H1 (cell line): ENCODE results near the gene DHRS1. TPM values are rescaled to one million over a fixed set of nuclear protein-coding genes. Genes with fewer than 3 reads are reported as not detected.

Source experiments
- CTCF ChIA-PET: fragments of 300-600 bp; sonication (Branson Sonifier 250); formaldehyde crosslinking; loops from one replicate; lab custom pipeline; 2021; ENCODE audit not compliant: partially characterized antibody; lab: Charles Lee
- POLR2A ChIA-PET: fragments of 300-600 bp; sonication (Branson Sonifier 250); formaldehyde crosslinking; loops from one replicate; lab custom pipeline; 2021; ENCODE audit warnings: inconsistent platforms; ENCODE audit not compliant: partially characterized antibody; lab: Charles Lee
- DNase-seq, 2 experiments: peaks; one replicate each; pipeline versions ENCODE4 v3.0.0 to v3.0.0-alpha.2; 2010 to 2022; ENCODE audit warnings: low spot score in 2 of 2, low read depth in 1 of 2, mixed read lengths in 1 of 2
- FAIRE-seq: peaks from 2 replicates; lab custom pipeline; 2011; peaks lifted over from hg19 to GRCh38; lab: Jason Lieb, UNC
- H2AFZ ChIP-seq: 2 replicates; pipeline ENCODE4 v1.8.1; 2012; ENCODE audit warnings: low read length, inconsistent platforms
- H2AK5ac ChIP-seq: 2 replicates; pipeline ENCODE4 v1.6.1; 2013; ENCODE audit warnings: low read depth, low read length
- H2BK120ac ChIP-seq: replicated peaks from 2 replicates; pipeline ENCODE3; 2013; ENCODE audit warnings: low read depth, low read length, inconsistent platforms
- H2BK12ac ChIP-seq: 2 replicates; pipeline ENCODE4 v1.6.1; 2013; ENCODE audit warnings: low read depth, low read length
- H2BK15ac ChIP-seq: 2 replicates; pipeline ENCODE4 v1.6.1; 2013; ENCODE audit warnings: low read length
- H2BK20ac ChIP-seq: 2 replicates; pipeline ENCODE4 v1.6.1; 2013; ENCODE audit warnings: low read length
- H2BK5ac ChIP-seq: 2 replicates; pipeline ENCODE4 v1.6.1; 2013; ENCODE audit warnings: low read depth, low read length
- H3K14ac ChIP-seq: 2 replicates; pipeline ENCODE4 v1.6.1; 2013; ENCODE audit warnings: inconsistent platforms; ENCODE audit not compliant: insufficient read length
- H3K18ac ChIP-seq: 2 replicates; pipeline ENCODE4 v1.6.1; 2013; ENCODE audit warnings: low read length; ENCODE audit errors: extremely low read depth
- H3K23ac ChIP-seq: 2 replicates; pipeline ENCODE4 v1.6.1; 2013; ENCODE audit warnings: inconsistent platforms; ENCODE audit not compliant: insufficient read length
- H3K23me2 ChIP-seq: 2 replicates; pipeline ENCODE4 v1.6.1; 2013; ENCODE audit warnings: low read depth, low read length
- H3K27ac ChIP-seq: 2 replicates; pipeline ENCODE4 v1.6.1; 2011; ENCODE audit warnings: low read depth, low read length, inconsistent platforms
- H3K27me3 ChIP-seq, 4 experiments: replicated peaks in 1 of 4; 1 replicate in 1 of 4; 2 replicates in 3 of 4; pipeline versions ENCODE4 v1.6.1 to v1.8.1; 2011 to 2013; ENCODE audit warnings: low read length in 3 of 4, mild to moderate bottlenecking in 3 of 4, inconsistent platforms in 2 of 4, mixed read lengths in 2 of 4, moderate library complexity in 1 of 4; ENCODE audit not compliant: control insufficient read depth in 3 of 4, insufficient read depth in 3 of 4; ENCODE audit errors: extremely low read depth in 1 of 4
- H3K36me3 ChIP-seq, 4 experiments: 2 replicates each; pipeline versions ENCODE4 v1.6.1 to v1.8.1; 2011 to 2013; ENCODE audit warnings: mild to moderate bottlenecking in 4 of 4, low read length in 3 of 4, moderate library complexity in 2 of 4, control low read depth in 1 of 4, inconsistent platforms in 1 of 4; ENCODE audit not compliant: insufficient read depth in 4 of 4, control insufficient read depth in 2 of 4
- H3K4ac ChIP-seq: replicated peaks from 2 replicates; pipeline ENCODE3; 2013; ENCODE audit warnings: low read length, low read depth, mixed read lengths, inconsistent platforms; ENCODE audit not compliant: insufficient read length
- H3K4me1 ChIP-seq, 4 experiments: replicated peaks in 1 of 4; 1 replicate in 1 of 4; 2 replicates in 3 of 4; pipeline versions ENCODE4 v1.6.1 to v1.8.1; 2011 to 2013; ENCODE audit warnings: low read length in 3 of 4, inconsistent platforms in 2 of 4, mixed read lengths in 1 of 4; ENCODE audit not compliant: insufficient read depth in 4 of 4, control insufficient read depth in 3 of 4
- H3K4me2 ChIP-seq, 2 experiments: 2 replicates each; pipeline versions ENCODE4 v1.6.1 to v1.8.1; 2011 to 2013; ENCODE audit warnings: low read depth in 2 of 2, low read length in 2 of 2, control low read depth in 1 of 2, inconsistent platforms in 1 of 2, mild to moderate bottlenecking in 1 of 2; ENCODE audit not compliant: insufficient read depth in 1 of 2
- H3K4me3 ChIP-seq, 4 experiments: fragments of 200-600, 300-600 bp in 1 of 4; sonication (generic), shearing (Covaris generic), sonication (Bioruptor Twin) in 1 of 4; 2 replicates each; pipeline versions ENCODE4 v1.5.1 to v1.8.1; 2011 to 2016; ENCODE audit warnings: low read length in 4 of 4, low read depth in 3 of 4, control low read depth in 2 of 4, inconsistent platforms in 2 of 4, mild to moderate bottlenecking in 2 of 4, mixed read lengths in 1 of 4, moderate library complexity in 1 of 4; ENCODE audit not compliant: insufficient read depth in 2 of 4; ENCODE audit errors: extremely low read depth in 1 of 4
- H3K56ac ChIP-seq: replicated peaks from 2 replicates; pipeline ENCODE3; 2013; ENCODE audit warnings: low read depth, mild to moderate bottlenecking, mixed read lengths, low read length, inconsistent platforms; ENCODE audit not compliant: insufficient read length
- H3K79me1 ChIP-seq: 2 replicates; pipeline ENCODE4 v1.6.1; 2013; ENCODE audit warnings: low read depth, low read length, control low read depth
- H3K79me2 ChIP-seq, 2 experiments: 2 replicates each; pipeline versions ENCODE4 v1.6.1 to v1.8.1; 2012 to 2013; ENCODE audit warnings: low read length in 2 of 2, mild to moderate bottlenecking in 2 of 2, inconsistent platforms in 1 of 2; ENCODE audit not compliant: insufficient read depth in 2 of 2, control insufficient read depth in 1 of 2
- H3K9ac ChIP-seq, 4 experiments: replicated peaks in 1 of 4; 1 replicate in 1 of 4; 2 replicates in 3 of 4; pipeline versions ENCODE4 v1.6.1 to v1.8.1; 2011 to 2013; ENCODE audit warnings: low read depth in 3 of 4, low read length in 3 of 4, control low read depth in 2 of 4, mild to moderate bottlenecking in 2 of 4, moderate library complexity in 2 of 4, inconsistent platforms in 1 of 4; ENCODE audit errors: extremely low read depth in 1 of 4
- H3K9me3 ChIP-seq, 2 experiments: 2 replicates each; pipeline versions ENCODE4 v1.6.1 to v1.8.1; 2012 to 2013; ENCODE audit warnings: mild to moderate bottlenecking in 2 of 2, moderate library complexity in 2 of 2, control low read depth in 1 of 2, inconsistent platforms in 1 of 2, low read depth in 1 of 2, low read length in 1 of 2, mixed read lengths in 1 of 2; ENCODE audit not compliant: insufficient read depth in 2 of 2
- H4K20me1 ChIP-seq, 2 experiments: replicated peaks in 1 of 2; 2 replicates each; pipeline versions ENCODE3 to v1.8.1; 2011 to 2013; ENCODE audit warnings: inconsistent platforms in 2 of 2, low read length in 2 of 2, mild to moderate bottlenecking in 1 of 2; ENCODE audit not compliant: insufficient read depth in 2 of 2, control insufficient read depth in 1 of 2
- H4K5ac ChIP-seq: 2 replicates; pipeline ENCODE4 v1.6.1; 2013; ENCODE audit warnings: low read length, low read depth, mixed read lengths, inconsistent platforms; ENCODE audit not compliant: insufficient read length
- H4K8ac ChIP-seq: 2 replicates; pipeline ENCODE4 v1.8.0; 2013; ENCODE audit warnings: mild to moderate bottlenecking, moderate library complexity, low read length, inconsistent platforms; ENCODE audit not compliant: insufficient read depth; ENCODE audit errors: extremely low read depth
- H4K91ac ChIP-seq: replicated peaks from 2 replicates; pipeline ENCODE3; 2013; ENCODE audit warnings: low read length, mixed read lengths, inconsistent platforms; ENCODE audit not compliant: insufficient read length
- CHD1 ChIP-seq: IDR thresholded peaks from 2 replicates; pipeline ENCODE4 v1.6.1; 2012; ENCODE audit warnings: low read depth, low read length, improper control_type of control experiment
- CHD2 ChIP-seq: IDR thresholded peaks from 2 replicates; pipeline ENCODE4 v1.6.1; 2012; ENCODE audit warnings: low read length, improper control_type of control experiment
- HDAC2 ChIP-seq, 2 experiments: fragments of 300-600 bp in 1 of 2; sonication (generic) in 1 of 2; IDR thresholded peaks; 2 replicates each; pipeline ENCODE4 v1.6.1; 2011 to 2012; ENCODE audit warnings: low read depth in 2 of 2, low read length in 2 of 2, mild to moderate bottlenecking in 2 of 2, moderate library complexity in 2 of 2, borderline replicate concordance in 1 of 2, inconsistent platforms in 1 of 2
- HDAC6 ChIP-seq: IDR thresholded peaks from one replicate; pipeline ENCODE4 v1.7.1; 2012; ENCODE audit warnings: low read depth, mild to moderate bottlenecking, inconsistent platforms, low read length, moderate library complexity
- KDM4A ChIP-seq: IDR thresholded peaks from one replicate; pipeline ENCODE4 v1.7.1; 2012; ENCODE audit warnings: low read depth, mild to moderate bottlenecking, moderate library complexity, low read length, inconsistent platforms; ENCODE audit not compliant: severe bottlenecking
- MAFK ChIP-seq: IDR thresholded peaks from 2 replicates; pipeline ENCODE4 v1.6.1; 2012; ENCODE audit warnings: low read depth, mild to moderate bottlenecking, improper control_type of control experiment, low read length
- RNF2 ChIP-seq: fragments of 200-900, 300-1000 bp; sonication (generic); IDR thresholded peaks from 2 replicates; pipeline ENCODE4 v1.7.1; 2016; ENCODE audit warnings: borderline replicate concordance, low read depth, mild to moderate bottlenecking, antibody characterized with exemption, low read length; ENCODE audit not compliant: poor library complexity, severe bottlenecking; ENCODE audit errors: missing control alignments
- SAP30 ChIP-seq: fragments of 300-600 bp; sonication (generic); IDR thresholded peaks from 2 replicates; pipeline ENCODE4 v1.7.1; 2012; ENCODE audit warnings: low read length, moderate library complexity, mild to moderate bottlenecking, inconsistent platforms; ENCODE audit not compliant: insufficient read depth, insufficient replicate concordance
- SIX5 ChIP-seq: IDR thresholded peaks from 2 replicates; pipeline ENCODE4 v1.6.1; 2011; ENCODE audit warnings: mild to moderate bottlenecking, low read depth, low read length
- SP4 ChIP-seq: IDR thresholded peaks from 2 replicates; pipeline ENCODE4 v1.6.1; 2012; ENCODE audit warnings: low read length, inconsistent platforms
- SRF ChIP-seq: IDR thresholded peaks from 2 replicates; pipeline ENCODE4 v1.6.1; 2011; ENCODE audit warnings: mild to moderate bottlenecking, low read depth, low read length, moderate library complexity
- TCF12 ChIP-seq: IDR thresholded peaks from 2 replicates; pipeline ENCODE4 v1.6.1; 2011; ENCODE audit warnings: low read depth, mild to moderate bottlenecking, low read length
- WGBS, 2 experiments: shearing (Covaris generic) in 1 of 2; methylation state at CpG; one replicate each; pipeline versions ENCODE4 v1.1.6 to v1.1.7; 2013 to 2015; ENCODE audit warnings: low lambda C conversion rate in 2 of 2, mixed read lengths in 2 of 2, inconsistent platforms in 1 of 2, low coverage in 1 of 2, missing lambda C conversion rate in 1 of 2; ENCODE audit not compliant: insufficient replicate concordance in 2 of 2, insufficient coverage in 1 of 2, insufficient read length in 1 of 2; ENCODE audit errors: extremely low coverage in 1 of 2, missing lambda C conversion rate in 1 of 2; 5-methylcytosine and 5-hydroxymethylcytosine counted together
- polyA plus RNA-seq, 7 experiments: library from polyadenylated mRNA; depleted of rRNA in 3 of 7; stranded (reverse) in 5 of 7; unstranded in 2 of 7; fragments of >200 nt in 5 of 7; fragments of 200-250 nt in 2 of 7; gene quantifications; 1 replicate in 5 of 7; 2 replicates in 1 of 7; 4 replicates in 1 of 7; pipeline versions ENCODE4 v1.2.1 to v1.2.3, GENCODE V29; 2011 to 2013; ENCODE audit warnings: missing spikeins in 2 of 7, mixed read lengths in 2 of 7
- total RNA-seq: library from RNA; stranded (reverse); fragmentation: NEBNext Ultra II Directional; extraction: Animal tissue kit (Norgen Biotek cat#: 25700); gene quantifications from 2 replicates; pipeline ENCODE4 v1.2.1, GENCODE V29; 2021
- TF ChIP-seq, protein P1 (sequence below): IDR thresholded peaks from 2 replicates; pipeline ENCODE4 v1.6.1; 2012; ENCODE audit warnings: inconsistent platforms

Gene DHRS1
- total and polyA plus RNA-seq, 2 of the 8 experiments (the other 6 are each of a cell fraction or from before 2014, with no cell fraction given) = 8.8 to 31.7 TPM

DNA sequence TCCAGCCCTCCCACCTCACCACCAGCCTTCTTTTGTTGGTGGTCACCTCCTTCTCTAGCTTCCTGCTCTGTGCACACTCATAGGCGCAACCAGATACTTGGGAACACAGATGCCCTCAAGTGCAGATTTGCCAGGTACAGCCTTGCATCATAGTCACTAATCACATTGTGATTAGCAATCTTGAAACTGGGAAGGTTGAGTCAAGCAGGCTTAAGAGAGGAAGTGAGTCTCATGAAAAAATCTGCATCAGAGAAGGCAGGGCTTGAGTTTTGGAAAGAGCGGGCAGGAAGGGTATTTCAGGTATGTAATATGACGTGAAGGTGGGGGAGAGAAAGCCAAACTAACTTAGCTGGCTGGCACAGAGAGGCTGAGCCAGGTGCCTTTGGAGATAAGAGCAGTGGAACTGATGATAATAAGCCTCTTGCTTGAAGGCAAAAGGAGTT lies 25.5 kb downstream of the DHRS1 start:
- H3K4me1 ChIP-seq = peaks cover 0 to 4% (median 2%) of the 10 kb centered on the region in 4 experiments; a peak in 3 of 7 replicates
- H2BK12ac ChIP-seq = no peak overlapping the region
- no peak overlapping the region for H2AK5ac ChIP-seq
- CTCF ChIA-PET = interaction anchor here (0.8 to 8.6 kb wide), 13 partner anchors 9 to 39 kb away, joined by 3 to 94 read pairs (median 4); partner anchors contain the start of genes DHRS1 and NOP9
- H3K4me3 ChIP-seq = no peak overlapping the region
- no peak overlapping the region for H3K4me2 ChIP-seq
- H2BK120ac ChIP-seq = no peak overlapping the region
- H4K8ac ChIP-seq = no peak overlapping the region
- H4K5ac ChIP-seq = no peak overlapping the region
- peaks cover 4% of the 10 kb centered on the region for H3K23me2 ChIP-seq
- no peak overlapping the region for H4K91ac ChIP-seq
- no peak overlapping the region for H2BK20ac ChIP-seq
- no peaks in the 10 kb centered on the region for H4K20me1 ChIP-seq
- FAIRE-seq (no peak), DNase-seq (no peak)
- WGBS, 2 experiments = 86% methylated on average over 3 of the region's 3 CpGs; no CpG with 5 or more reads in 1 of the 2 experiments
- H3K9me3 ChIP-seq = no peaks in the 10 kb centered on the region
- H3K14ac ChIP-seq = no peak overlapping the region
- no peak overlapping the region for H3K4ac ChIP-seq
- H2AFZ ChIP-seq = no peak overlapping the region
- no peaks in the 10 kb centered on the region; a peak in 1 of 7 replicates for H3K27me3 ChIP-seq
- no peaks in the 10 kb centered on the region for H3K79me1 ChIP-seq
- H3K79me2 ChIP-seq = no peaks in the 10 kb centered on the region
- no peak overlapping the region for H3K56ac ChIP-seq
- POLR2A ChIA-PET = interaction anchor here (0.9 to 2.6 kb wide), 5 partner anchors 18 to 29 kb away, joined by 3 to 7 read pairs (median 3); partner anchors contain the start of genes DHRS1 and NOP9
- H3K9ac ChIP-seq = no peak overlapping the region
- no peak overlapping the region for H3K27ac ChIP-seq
- no peaks in the 10 kb centered on the region for H3K36me3 ChIP-seq
- no peak overlapping the region for H3K23ac ChIP-seq
- no peak overlapping the region for H3K18ac ChIP-seq
- H2BK15ac ChIP-seq = no peak overlapping the region
- no peak overlapping the region for H2BK5ac ChIP-seq
- TF ChIP-seq SAP30 (no peak), TCF12 (no peak), MAFK (no peak), SP4 (no peak), HDAC2 (IDR thresholded peaks at IDR 0.05; ENCODE audit: borderline replicate concordance in 1 of 2, low read depth in 2 of 2, low read length in 2 of 2) (no peak), HDAC6 (no peak), CHD1 (no peak), SRF (no peak), SIX5 (no peak), KDM4A (no peak), RNF2 (no peak), CHD2 (no peak)
- TF ChIP-seq, protein P1, sequence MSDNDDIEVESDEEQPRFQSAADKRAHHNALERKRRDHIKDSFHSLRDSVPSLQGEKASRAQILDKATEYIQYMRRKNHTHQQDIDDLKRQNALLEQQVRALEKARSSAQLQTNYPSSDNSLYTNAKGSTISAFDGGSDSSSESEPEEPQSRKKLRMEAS = no peak
